ENCODE data around the gene IRF2BP2. TPM values are rescaled to one million over a fixed set of nuclear protein-coding genes. Genes with fewer than 3 reads are reported as not detected.

IRF2BP2 gene
- total and polyA plus RNA-seq, 2 of the 13 experiments (the other 11 are each of a cell fraction or from before 2014, with no cell fraction given) = 140 to 147 TPM

- TF ChIP-seq ZNF646 (CRISPR knock-in tag; IDR thresholded peaks at IDR 0.05) (no peak), ZNF574 (CRISPR knock-in tag; IDR thresholded peaks at IDR 0.05) (no peak), TCF12 (IDR thresholded peaks at IDR 0.05) (no peak), TCF12 (CRISPR knock-in tag; IDR thresholded peaks at IDR 0.05) (no peak), DR1 (CRISPR knock-in tag; IDR thresholded peaks at IDR 0.05) (no peak), BCL3 (CRISPR knock-in tag; IDR thresholded peaks at IDR 0.05) (no peak), ADNP (CRISPR knock-in tag; IDR thresholded peaks at IDR 0.05) (no peak), MED1 (CRISPR knock-in tag; IDR thresholded peaks at IDR 0.05) (peak; percentile 64; the same call in 1 of the 2 replicates), ONECUT2 (CRISPR knock-in tag; IDR thresholded peaks at IDR 0.05) (no peak), ARID4A (CRISPR knock-in tag; IDR thresholded peaks at IDR 0.05; ENCODE audit: borderline replicate concordance) (no peak), HMG20A (CRISPR knock-in tag; IDR thresholded peaks at IDR 0.05; ENCODE audit: borderline replicate concordance) (peak; percentile 87; the same call in 1 of the 2 replicates), GATAD2A (CRISPR knock-in tag; IDR thresholded peaks at IDR 0.05) (peak; percentile 82), ZNF263 (CRISPR knock-in tag; IDR thresholded peaks at IDR 0.05) (no peak), EED (CRISPR knock-in tag; IDR thresholded peaks at IDR 0.05) (no peak), PHF5A (CRISPR knock-in tag; IDR thresholded peaks at IDR 0.05; ENCODE audit: low read depth, unreplicated experiment) (no peak), SNAPC5 (CRISPR knock-in tag; IDR thresholded peaks at IDR 0.05; ENCODE audit: borderline replicate concordance) (no peak), ZNF124 (CRISPR knock-in tag; IDR thresholded peaks at IDR 0.05) (no peak)
Observed at GRCh38 chr1:234562334-234562733, 47.6 kb downstream of the IRF2BP2 start (continued).

Measured in HepG2 (cell line).